GOT3 (cell line): ENCODE measurements around the gene TBC1D22A.

Source experiments
- DNase-seq: peaks from one replicate; lab custom pipeline; 2025; ENCODE audit warnings: mixed read lengths; lab: John Stamatoyannopoulos, UW

TBC1D22A gene

GRCh38 chr22:46737105-46737975 lies 25.1 kb upstream of the TBC1D22A start:
- no peak for DNase-seq

GRCh38 chr22:46737976-46738646 lies 24.3 kb upstream of the TBC1D22A start, which contains the start of gene CERK:
TSS of gene CERK (minus strand) at chr22:46738252. CDS start at chr22:46738148, 104 bp downstream.
- DNase-seq = no peak

DNA sequence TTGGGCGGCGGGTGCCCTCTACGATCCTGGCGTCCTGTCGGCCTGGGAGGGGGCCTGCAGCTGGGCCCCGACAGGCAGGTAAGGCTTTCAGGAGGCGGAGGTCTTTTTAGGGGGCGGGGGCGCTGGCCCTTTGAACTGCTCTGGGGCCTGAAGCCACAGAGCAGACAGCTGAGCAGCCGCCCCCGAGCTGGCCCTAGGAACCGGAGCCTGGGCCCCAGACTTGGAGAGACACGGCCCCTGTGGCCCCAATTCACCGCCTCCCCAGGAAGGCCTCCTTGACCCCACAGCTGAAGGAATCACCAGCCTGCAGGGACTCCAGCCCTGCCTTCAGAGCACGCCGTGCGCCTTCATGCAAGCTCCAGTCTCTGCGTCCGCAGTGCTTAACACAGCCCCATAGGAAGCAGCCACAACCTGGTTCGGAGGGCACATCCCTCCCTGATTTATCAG lies 23.8 kb upstream of the TBC1D22A start:
- no peak for DNase-seq

DNA sequence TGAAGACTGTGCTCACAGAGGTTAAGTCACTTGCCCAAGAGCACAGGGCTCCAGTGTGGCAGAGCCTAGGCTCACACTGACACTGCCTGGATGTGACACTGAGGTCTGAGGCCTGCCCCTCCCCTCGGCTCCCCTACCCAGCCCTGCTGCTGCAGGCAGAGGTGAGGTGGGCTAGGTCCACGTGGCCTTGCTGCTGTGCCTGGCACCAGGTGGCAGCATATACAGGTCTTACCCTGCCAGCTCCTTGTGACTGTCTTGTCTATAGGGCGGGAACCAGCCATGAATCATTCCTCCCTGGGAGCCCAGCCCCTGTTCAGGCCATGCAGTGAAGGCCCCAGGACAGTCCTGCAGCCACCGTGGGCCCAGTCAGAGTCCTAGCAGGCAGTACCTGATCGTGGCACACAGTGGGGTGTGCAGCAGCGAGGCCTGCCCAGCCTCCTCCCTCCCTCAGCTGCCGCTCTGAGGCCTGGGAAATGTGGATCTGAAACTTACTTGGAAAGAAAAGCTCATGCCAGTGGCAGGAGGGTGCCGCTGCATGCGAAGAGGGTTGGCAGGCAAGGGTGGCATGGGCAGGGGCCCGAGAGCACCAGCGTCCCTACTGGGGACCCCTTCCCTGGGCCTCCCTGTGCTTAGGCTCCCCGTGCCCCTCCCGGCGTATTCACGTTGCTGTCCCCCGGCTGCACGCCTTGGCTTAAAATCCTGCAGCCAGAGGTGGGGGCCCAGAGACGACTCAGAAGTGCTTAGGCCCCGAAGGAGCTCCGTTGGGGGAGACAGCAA lies 23.2 kb upstream of the TBC1D22A start:
- no peak for DNase-seq

- no peak for DNase-seq
These were observed 21.3 kb upstream of the TBC1D22A start for GRCh38 chr22:46740910-46741780.

- DNase-seq = no peak
These were observed 20.4 kb upstream of the TBC1D22A start for GRCh38 chr22:46741974-46742519.

DNA sequence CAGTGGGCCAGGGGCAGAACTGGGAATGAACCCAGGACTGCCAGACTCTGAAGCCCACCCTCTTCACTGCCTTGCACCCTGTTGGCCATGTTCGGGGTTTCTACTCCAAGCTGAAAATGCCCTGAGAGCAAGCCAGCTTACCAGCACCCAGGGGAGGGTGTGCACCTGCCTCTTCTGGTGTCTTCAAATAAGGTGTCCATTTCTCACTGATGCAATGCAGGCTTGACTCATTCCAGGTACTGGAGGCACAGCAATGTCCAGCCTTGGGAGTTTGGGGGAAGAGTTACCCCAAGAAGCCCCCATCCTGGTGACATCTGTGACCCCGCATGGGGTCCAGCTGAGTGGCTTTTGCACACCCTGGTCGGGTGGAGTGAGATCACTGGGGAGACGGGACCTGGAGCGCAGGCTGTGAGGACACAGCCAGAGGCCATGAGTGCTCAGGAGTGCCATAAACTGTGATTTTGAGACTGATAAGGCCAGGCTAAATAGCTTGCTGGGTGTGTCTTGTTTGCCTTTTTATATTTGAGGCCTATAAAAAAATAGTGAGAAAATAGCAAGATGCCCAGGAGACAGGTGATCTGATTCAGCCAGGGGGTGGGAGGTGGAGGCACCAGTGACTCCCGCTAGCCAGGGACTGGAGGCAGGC lies 19.8 kb upstream of the TBC1D22A start:
- no peak for DNase-seq

DNA sequence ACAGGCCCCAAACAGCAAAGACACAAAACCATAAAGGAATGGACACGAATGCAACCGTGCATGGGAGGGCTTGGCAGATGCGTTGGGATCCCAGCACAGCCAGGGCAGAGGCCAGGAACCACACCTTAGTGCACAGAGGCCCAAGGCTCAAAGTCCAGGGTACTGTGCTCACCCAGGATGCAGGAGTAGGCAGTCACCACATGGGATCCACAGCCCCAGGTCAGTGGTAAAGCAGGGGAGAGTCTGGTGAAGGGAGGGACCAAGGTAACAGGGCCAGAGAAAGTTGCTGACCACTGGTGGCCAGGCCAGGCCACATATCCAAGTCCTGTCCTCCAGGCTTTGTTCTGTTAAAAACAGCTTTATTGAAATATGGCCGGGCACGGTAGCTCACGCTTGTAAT lies 17.9 kb upstream of the TBC1D22A start:
- DNase-seq = no peak

DNA sequence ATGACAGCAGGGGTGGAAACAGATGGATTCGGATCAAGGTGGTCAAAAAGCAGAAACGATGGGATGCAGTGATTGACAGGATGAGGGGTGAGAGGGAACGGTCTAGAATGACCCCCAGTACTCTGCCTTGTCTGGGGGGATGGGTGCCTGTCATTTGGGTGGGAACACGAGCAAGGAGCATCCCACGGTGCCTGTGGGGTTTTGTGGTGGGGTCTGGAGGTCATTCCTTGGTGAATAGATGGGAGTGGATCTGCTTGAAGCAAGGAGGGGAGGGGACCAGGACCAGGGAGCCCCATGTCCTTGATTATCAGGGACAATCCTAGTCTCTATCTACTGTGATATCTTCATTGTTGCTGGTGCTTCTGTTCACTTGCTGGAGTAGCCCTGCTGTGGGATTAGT lies 16.3 kb upstream of the TBC1D22A start:
- no peak for DNase-seq

DNA sequence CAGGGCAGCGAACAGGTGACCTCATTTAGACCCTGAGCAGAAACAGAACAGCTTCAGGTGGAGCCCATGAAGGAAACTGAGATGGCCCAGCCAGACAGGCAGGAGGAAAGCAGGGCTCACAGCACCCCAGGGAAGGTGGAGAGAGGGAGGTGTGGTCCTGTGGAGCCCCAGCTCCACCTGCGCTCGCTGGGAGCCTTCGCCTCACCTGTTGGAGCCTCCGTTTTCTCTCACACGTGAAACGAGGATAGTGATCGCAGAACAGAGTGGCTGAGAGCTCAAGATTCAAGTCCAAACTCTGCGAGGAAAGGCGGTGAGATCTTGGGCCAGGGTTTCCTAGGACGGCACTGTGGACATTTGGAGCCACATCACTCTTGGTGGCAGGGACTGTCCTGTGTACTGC lies 15.8 kb upstream of the TBC1D22A start:
- no peak for DNase-seq

GRCh38 chr22:46747646-46748045 lies 14.8 kb upstream of the TBC1D22A start:
- no peak for DNase-seq

GRCh38 chr22:46748206-46748907 lies 14.1 kb upstream of the TBC1D22A start:
- no peak for DNase-seq

DNA sequence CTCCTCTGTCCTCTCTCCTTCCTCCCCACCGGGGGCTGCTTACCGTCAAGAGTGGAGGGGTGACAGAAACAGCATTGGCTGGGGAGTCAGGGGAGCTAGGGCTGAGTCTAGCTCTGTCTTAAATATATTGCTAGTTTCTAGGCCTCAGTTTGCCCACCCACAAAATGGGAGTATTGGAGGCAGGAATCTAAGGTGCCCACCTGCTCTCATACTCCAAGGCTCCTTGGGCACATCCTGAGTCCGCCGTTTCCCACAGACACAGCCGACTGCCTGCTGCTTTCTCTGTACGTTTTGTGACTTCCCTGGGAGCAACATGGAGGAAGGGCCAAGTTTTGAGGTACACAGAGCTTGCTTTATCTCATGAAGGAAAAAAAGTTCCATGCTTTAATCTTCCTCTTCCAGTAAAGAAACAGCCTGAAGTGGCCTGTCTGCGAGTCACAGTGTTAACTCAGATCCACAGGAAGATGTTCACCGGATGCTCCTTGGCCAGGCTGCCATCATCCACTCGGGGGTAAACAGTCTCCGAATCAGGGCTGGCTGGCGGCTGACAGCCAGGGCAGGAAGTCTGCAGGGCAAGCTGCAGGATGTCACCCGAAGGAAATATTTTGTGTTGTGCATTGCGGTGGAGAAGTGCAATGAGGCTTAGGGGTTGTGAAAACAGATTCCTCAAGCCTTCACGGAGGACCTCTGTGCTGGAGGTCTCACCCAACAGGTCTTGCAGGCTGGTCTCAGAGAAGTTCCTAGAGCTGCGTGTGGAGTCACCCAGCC lies 13.4 kb upstream of the TBC1D22A start:
- DNase-seq = no peak

GRCh38 chr22:46749682-46750529 lies 12.5 kb upstream of the TBC1D22A start:
- no peak for DNase-seq

DNA sequence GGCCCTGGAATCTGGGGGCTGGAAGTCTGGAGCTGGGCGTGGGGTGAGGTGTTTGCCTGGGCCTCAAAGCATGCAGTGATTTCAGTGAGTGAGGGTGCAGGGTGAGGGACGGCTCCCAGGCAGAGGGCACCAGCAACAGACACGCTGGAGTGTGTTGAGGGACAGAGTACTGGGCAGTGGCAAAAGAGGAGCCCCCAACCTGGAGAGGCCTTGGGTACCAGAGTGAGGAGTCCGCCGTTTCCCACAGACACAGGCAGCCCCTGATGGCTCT lies 12.0 kb upstream of the TBC1D22A start:
- DNase-seq = no peak

DNA sequence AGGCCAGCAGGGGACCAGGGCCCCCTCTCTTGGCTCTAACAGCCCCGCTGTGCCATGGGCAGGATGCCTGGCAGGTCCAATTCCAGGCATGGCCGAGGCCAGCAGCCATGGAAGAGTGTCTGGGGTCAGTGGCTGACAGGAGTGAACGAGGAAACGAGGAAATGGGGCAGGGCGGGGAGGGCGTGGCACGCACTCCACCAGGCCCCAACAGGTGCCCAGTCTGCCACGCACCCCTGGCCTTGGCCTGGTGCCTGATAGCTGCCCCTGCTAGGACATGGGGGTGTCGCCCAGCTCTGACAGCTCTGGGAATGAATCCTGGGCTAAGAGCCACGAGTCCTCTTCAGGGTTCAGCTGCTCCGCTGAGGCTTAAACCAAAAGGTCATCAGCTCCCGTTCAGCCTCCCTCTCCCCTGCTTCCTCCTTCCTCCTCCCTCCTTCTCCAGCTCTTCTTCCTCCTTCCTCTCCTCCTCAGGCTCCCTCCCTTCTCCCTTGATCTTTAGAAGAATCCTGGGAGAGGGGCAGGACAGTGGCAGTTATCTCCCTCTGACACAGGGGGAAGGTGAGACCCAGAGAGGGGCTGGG lies 11.5 kb upstream of the TBC1D22A start:
- DNase-seq = no peak

DNA sequence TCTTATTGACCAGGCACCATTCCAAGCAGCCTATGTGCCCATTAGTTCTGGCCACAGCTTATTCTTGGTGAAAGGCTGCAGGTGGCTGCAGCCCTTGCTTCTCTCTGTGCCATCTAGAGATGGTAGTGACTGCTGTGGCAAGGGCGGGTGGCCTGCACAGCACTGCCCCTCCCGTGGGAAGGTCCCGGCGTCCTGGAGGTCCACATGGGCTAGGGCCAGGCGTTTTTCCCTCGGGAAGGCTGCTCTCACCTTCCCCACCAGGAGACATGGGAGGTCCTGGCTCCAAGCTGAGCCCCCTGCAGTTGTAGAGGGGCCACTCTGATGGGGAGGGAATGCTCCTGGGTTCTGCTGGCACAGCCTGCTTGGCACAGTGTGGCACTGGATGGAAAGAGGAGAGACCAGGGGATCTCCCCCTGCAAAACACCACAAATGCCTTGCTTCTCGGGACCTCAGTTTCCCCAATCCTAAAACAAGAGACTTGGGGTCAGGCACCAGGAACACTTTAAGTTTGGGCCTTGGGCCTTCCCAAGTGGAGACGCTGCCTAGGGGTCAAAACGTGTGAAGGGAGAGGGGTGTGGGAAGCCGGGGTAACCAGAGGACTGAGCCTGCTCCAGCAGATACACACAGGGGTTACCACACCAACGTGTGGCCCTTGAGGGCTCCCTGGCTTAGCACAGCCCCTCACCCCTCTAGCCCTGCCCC lies 10.0 kb upstream of the TBC1D22A start:
- no peak for DNase-seq

- DNase-seq = no peak
These were observed 9.5 kb upstream of the TBC1D22A start for GRCh38 chr22:46752988-46753310.
